Measurements from ENCODE around the gene FBXO28.
"Not testable (repeated sequence)": the region's sequence is repeated elsewhere in the genome, so short reads cannot be mapped to it uniquely, and the experiment has no call there.

Gene FBXO28

DNA sequence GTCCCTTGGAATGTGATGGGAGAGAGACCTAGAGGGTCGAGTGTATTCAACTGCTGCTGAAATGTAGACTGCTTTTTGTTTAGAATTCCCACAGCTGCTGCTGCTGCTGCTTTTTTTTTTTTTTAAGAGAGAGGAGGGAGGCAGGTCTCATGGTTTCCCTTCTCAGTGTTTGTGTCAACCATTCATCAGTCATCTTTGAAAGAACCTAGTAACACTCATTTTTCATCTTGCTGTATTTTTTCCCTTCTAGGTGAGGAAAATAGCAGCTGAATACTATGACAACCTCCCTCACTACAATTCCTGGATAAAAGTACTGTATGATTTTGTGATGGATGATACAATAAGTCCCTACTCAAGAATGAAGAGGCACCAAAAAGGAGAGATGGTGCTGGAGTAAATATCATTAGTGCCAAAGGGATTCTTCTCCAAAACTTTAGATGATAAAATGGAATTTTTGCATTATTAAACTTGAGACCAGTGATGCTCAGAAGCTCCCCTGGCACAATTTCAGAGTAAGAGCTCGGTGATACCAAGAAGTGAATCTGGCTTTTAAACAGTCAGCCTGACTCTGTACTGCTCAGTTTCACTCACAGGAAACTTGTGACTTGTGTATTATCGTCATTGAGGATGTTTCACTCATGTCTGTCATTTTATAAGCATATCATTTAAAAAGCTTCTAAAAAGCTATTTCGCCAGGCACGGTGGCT, 78.3 kb downstream of the FBXO28 start:
- no peak for DNase-seq

DNA sequence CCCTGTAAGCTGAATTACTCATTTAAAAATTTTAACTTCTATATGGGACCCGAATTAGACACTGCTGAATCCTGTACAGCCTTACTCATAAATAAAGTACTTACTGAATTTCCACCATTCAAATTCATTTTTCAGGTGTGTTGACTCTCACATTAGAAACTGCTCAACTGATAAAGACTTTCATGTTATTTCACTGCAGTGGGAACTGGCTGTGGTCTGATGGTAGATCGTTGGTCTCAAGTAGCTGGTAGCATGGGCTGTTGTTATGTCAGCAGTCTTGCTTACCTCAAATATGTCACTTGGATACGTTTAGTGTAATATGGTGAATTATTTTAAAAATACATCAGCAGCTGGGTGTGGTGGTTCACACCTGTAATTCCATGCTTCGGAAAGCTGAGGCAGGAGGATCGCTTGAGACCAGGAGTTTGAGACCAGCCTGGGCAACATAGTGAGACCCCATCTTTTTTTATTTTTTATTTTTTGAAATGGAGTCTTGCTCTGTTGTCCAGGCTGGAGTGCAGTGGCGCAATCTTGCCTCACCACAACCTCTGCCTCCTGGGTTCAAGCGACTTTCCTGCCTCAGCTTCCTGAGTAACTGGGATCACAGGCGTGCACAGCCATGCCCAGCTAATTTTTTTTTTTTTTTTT, 79.5 kb downstream of the FBXO28 start:
- no peak for DNase-seq

DNA sequence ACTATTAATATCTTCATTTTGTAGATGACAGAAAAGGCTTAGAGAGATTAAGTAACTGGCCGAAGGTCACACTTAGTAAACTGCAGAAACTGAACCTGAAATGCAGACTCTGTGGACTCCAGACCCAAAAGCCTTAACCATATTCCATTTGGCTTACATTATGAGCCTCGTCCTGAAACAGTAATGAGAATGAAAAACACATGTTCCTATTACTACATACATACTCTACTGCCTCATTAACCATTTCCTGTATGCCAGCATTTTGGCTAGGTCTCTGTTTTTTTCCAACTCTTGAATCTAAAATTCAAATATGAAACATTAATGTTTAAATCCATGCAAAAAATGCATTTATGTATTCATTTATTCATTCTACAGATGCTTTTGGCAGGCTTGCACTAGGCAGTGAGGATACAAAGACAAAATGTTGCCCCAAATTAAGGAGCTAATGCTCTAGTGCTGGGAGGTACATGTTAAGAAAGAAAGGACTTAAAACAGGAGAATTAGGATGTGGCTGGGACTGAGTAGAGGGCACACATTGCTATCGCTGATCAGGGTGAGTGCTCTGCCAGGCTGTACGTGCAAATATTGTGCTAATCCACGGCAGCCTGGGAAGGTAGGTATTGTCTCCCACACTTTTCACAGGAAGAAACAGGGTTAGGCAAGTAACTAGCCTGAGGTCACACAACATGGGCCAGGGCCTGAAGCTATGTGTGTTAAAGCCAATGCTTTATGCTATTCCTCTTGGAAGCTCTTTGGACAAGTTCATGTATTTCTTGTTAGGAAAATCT, 83.1 kb downstream of the FBXO28 start:
- no peak for DNase-seq

DNA sequence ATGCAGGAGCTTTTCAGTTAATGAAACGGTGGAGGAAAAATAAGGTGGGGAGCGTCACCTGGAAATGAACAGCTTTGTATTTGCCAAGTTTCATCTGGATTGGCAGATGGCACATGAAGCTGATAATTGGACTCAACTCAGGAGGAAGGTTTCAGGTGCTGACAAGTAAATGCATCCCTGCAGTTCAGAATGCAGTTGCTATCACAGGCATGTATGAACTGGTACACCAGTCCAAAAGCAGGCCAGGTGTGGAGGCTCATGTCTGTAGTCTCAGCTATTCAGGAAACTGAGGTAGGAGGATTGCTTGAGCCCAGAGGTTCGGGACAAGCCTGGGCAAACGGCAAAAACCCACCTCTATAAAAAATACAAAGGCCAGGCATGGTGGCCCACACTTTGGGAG, 84.7 kb downstream of the FBXO28 start:
- DNase-seq: no peak

DNA sequence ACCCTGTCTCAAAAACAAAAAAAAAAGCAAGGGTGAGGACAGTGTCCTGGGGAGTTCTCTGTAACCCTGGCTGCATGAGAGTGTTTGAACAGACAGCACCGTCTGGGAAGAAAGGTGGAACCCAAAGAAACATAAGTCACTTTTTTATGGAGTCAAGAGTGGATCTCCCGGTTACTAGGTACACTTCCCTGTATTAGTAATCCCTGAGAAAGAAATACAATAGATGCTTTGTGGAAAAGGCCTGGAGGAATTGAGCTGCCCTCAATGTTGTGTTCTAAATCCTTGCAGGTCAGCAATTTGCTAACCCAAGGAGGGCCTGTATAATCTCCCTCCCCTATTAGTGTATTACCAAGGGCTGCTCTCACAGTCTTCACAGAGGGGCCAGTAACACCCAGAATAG, 85.8 kb downstream of the FBXO28 start:
- no peak for DNase-seq

DNA sequence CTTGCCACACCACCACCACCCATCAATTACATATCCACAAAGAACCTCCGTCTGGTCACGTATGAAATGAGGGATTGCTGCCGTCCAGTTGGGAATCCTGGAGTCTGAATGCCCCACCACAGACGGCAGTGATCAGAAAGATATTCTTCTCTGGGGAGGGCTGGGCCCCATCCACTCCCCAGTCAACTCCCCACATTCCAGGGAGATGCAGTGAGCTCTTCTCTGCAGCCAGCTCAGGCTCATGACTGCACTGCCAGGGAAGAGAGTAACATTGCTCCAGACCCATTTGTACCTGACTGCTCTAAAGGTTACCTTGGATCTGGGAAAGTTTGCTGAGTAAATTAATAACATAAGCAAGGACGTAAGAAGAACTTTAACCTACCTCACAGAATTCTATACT, 87.5 kb downstream of the FBXO28 start:
- DNase-seq: no peak

DNA sequence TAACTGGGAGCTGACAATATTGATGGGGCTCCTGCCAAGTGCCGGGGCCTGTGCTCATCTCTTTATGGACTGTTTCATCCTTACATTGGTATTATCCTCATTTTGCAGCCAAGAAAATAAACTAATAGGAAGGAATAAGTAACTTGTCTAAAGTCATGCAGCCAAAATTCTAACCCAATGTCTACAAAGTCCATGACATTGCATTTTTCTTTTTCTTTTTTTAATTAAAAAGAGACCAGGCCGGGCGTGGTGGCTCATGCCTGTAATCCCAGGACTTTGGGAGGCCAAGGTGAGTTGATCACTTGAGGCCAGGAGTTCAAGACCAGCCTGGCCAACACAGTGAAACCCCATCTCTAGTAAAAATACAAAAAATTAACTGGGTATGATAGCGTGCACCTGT, 87.9 kb downstream of the FBXO28 start:
- no peak for DNase-seq

DNA sequence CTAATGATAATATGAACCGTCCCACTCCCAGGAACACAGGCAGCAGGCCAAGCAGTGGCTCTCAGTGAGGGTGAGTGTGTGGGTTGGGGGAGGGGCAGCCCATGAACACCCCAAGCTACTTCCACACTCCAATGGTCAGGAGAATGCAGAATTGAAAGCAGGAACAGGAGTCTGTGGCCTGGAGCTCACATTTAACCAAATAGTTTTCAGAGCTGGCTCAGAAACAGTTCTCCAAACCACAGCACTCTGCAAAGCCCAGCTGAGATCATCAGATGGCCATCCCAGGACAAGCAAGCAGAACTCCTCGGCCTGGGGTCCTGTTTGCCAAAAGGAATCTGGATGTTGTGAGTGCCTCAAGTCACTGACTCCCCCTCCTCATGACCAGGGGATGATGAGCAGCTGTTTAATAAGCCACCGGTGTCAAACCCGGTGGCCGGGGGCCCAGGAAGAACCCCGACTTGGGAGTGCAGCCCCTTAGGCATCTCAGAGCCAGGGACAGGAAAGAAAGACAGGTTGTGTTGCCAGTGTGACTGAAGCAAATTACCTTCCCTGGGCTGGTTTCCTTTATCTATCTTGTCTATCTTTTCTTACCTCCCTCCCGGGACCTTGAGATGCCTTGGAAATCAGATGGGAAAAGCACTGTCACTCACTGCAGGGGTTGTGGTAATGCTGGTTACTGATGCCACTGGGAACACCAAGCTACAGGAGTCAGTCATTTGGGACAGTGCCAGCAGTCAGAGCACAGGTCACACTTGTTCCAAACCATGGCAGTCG, 89.5 kb downstream of the FBXO28 start:
- no peak for DNase-seq

DNA sequence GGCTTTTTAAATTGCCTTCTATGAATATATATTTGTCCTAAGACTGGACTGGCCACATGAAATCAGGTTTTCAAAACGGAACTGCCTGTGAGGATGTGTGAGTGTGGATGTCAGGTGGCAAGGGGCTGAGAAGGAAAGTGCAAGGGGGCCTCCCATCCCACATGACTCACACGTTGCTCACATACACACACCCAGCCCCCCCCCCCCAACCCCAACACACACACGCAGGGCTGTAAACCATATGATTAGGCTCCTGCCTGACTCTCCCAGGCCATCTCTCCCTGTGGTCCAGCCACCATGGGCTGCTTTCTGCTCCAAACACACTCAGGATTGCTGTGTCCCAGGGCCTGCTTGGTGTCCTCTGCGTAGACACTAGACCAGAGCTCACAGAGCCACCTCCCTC, 91.5 kb downstream of the FBXO28 start:
- peak; percentile 12 for DNase-seq

DNA sequence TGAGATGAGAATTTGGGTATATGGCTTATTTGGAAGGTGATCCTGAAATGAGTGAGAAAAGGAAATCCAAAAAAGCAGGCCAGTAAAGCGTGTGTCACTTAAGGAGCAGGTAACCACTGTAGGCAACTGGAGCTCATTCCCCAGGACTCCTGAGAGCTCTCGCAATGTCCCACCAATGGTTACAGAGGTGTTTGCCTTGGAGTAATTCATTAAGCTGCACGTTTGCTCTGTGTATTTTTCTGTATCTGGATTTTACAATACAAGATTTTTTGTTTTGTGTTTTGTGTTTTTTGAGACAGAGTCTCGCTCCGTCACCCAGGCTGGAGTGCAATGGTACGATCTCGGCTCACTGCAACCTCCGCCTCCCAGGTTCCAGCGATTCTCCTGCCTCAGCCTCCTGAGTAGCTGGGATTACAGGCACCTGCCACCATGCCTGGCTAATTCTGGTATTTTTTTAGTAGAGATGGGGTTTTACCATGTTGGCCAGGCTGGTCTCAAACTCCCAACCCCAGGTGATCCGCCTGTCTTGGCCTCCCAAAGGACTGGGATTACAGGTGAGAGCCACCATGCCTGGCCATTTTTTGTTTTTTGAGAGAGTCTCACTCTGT, 92.1 kb downstream of the FBXO28 start:
- not testable (repeated sequence) for DNase-seq

DNA sequence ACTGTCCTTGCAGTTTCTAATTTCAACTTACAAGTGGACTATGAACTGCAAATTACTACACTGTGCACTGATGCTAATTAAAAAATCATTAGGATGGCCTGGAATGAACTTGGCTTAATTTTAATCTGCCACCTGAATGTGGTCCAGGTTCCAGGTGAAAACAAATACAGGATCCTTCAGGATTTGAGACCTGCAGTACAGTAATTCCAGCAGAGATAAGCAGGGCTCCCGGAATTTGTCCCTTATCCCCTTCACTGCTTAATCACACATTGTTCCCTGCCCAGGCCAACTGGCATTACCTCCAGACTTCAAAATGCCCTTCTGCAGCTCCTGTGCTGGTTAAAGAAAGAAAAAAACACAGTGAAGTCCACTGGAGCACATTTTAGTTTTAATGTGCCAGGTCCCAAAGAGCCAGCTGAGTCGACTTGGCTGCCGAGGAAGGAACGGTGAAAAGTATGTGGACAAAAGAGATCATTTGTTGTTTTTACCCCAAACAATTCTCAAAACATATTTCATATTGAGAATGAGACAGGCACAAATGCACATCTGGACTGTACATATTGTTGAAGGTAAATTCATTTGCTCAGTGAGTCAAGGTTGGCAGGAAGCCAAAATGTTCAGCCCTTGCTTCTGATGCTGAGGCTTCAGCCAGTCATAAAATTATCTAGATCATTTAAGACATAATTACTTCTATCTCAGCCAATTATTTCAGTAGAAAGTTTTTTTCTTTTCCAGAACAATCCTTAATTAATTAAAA, 97.5 kb downstream of the FBXO28 start:
- peak; percentile 73 for DNase-seq

Measured in NCI-H1436 (cell line).